GM12878 (cell line): ENCODE data around the gene ALDH6A1. TPM values are rescaled to one million over a fixed set of nuclear protein-coding genes. Genes with fewer than 3 reads are reported as not detected.

Experiments used
- CHD4 ChIP-seq: fragments of 200-600 bp; sonication (generic); IDR thresholded peaks from 2 replicates; pipeline ENCODE4 v1.6.1; 2016; ENCODE audit warnings: mild to moderate bottlenecking
- DPF2 ChIP-seq: fragments of 450-650 bp; IDR thresholded peaks from 2 replicates; pipeline ENCODE4 v1.6.1; 2017; ENCODE audit warnings: mild to moderate bottlenecking
- ETV6 ChIP-seq, 2 experiments: fragments of 450-650 bp in 1 of 2; IDR thresholded peaks in 1 of 2; conservative IDR thresholded peaks in 1 of 2; 2 replicates each; pipeline ENCODE4 v1.6.1; 2014; ENCODE audit warnings: antibody characterized with exemption in 1 of 2, borderline replicate concordance in 1 of 2, low read depth in 1 of 2, mild to moderate bottlenecking in 1 of 2, moderate library complexity in 1 of 2
- HDGF ChIP-seq: fragments of 450-650 bp; IDR thresholded peaks from 2 replicates; pipeline ENCODE4 v1.6.1; 2016; ENCODE audit warnings: antibody characterized with exemption
- KDM1A ChIP-seq: fragments of 200-600 bp; sonication (generic); IDR thresholded peaks from 2 replicates; pipeline ENCODE4 v1.6.1; 2016; ENCODE audit warnings: borderline replicate concordance
- KLF5 ChIP-seq: fragments of 450-650 bp; IDR thresholded peaks from 2 replicates; pipeline ENCODE4 v1.6.1; 2014; ENCODE audit warnings: mild to moderate bottlenecking; ENCODE audit not compliant: partially characterized antibody
- NR2C2 ChIP-seq: IDR thresholded peaks from 2 replicates; pipeline ENCODE4 v1.6.1; 2011; ENCODE audit warnings: borderline replicate concordance, low read depth; ENCODE audit not compliant: control insufficient read depth, insufficient read length
- NR2F1 ChIP-seq: fragments of 450-650 bp; conservative IDR thresholded peaks from 2 replicates; pipeline ENCODE4 v1.6.1; 2017; ENCODE audit warnings: mild to moderate bottlenecking
- PAX8 ChIP-seq: fragments of 450-650 bp; IDR thresholded peaks from 2 replicates; pipeline ENCODE4 v1.6.1; 2017; ENCODE audit warnings: mild to moderate bottlenecking, moderate library complexity
- POLR2A ChIP-seq: IDR thresholded peaks from 2 replicates; pipeline ENCODE4 v1.6.1; 2011; ENCODE audit warnings: low read depth, mild to moderate bottlenecking, low read length
- SIN3A ChIP-seq: IDR thresholded peaks from 2 replicates; pipeline ENCODE4 v1.6.1; 2012; ENCODE audit warnings: low read depth, low read length, improper control_type of control experiment
- SMC3 ChIP-seq: IDR thresholded peaks from 2 replicates; pipeline ENCODE4 v1.6.1; 2011; ENCODE audit warnings: low read length, improper control_type of control experiment, borderline replicate concordance
- SUPT20H ChIP-seq: IDR thresholded peaks from 2 replicates; pipeline ENCODE4 v1.6.1; 2011; ENCODE audit warnings: low read depth, mild to moderate bottlenecking, low read length, moderate library complexity, borderline replicate concordance; ENCODE audit not compliant: control insufficient read depth
- TBL1XR1 ChIP-seq: IDR thresholded peaks from 2 replicates; pipeline ENCODE4 v1.6.1; 2012; ENCODE audit warnings: low read depth, low read length, improper control_type of control experiment
- ZNF207 ChIP-seq: fragments of 450-650 bp; IDR thresholded peaks from 2 replicates; pipeline ENCODE4 v1.6.1; 2014; ENCODE audit warnings: antibody characterized with exemption, mild to moderate bottlenecking, borderline replicate concordance
- polyA plus RNA-seq, 11 experiments: library from polyadenylated mRNA; depleted of rRNA in 4 of 11; unstranded in 6 of 11; stranded (reverse) in 5 of 11; fragments of >200 nt; fragmentation: Nextera tagmentation in 4 of 11; fragmentation: Illumina TruSeq in 1 of 11; extraction: Ambion mirVana in 4 of 11; extraction: Trizol in 1 of 11; gene quantifications; 1 replicate in 1 of 11; 2 replicates in 10 of 11; pipeline versions ENCODE4 v1.2.1 to v1.2.3, GENCODE V29; 2011 to 2016; ENCODE audit warnings: inconsistent platforms in 2 of 11, missing spikeins in 2 of 11, low read depth in 1 of 11
- total RNA-seq, 4 experiments: library from RNA; depleted of rRNA in 3 of 4; stranded (reverse); fragments of >200 nt in 3 of 4; fragmentation: Illumina TruSeq in 1 of 4; extraction: Trizol in 1 of 4; gene quantifications; 2 replicates each; pipeline versions ENCODE4 v1.2.1 to v1.2.3, GENCODE V29; 2013 to 2021
- TF ChIP-seq, protein P1 (sequence below): fragments of 450-650 bp; IDR thresholded peaks from 2 replicates; pipeline ENCODE4 v1.6.1; 2017; ENCODE audit warnings: borderline replicate concordance
- TF ChIP-seq, protein P2 (sequence below): fragments of 450-650 bp; IDR thresholded peaks from 2 replicates; pipeline ENCODE4 v1.6.1; 2016; ENCODE audit warnings: mild to moderate bottlenecking, moderate library complexity, borderline replicate concordance
- TF ChIP-seq, protein P3 (sequence below): fragments of 450-650 bp; IDR thresholded peaks from 2 replicates; pipeline ENCODE4 v1.6.1; 2016; ENCODE audit warnings: mild to moderate bottlenecking
- TF ChIP-seq, protein P4 (sequence below): IDR thresholded peaks from 2 replicates; pipeline ENCODE4 v1.6.1; 2011; ENCODE audit warnings: low read depth, low read length, improper control_type of control experiment, borderline replicate concordance
- TF ChIP-seq, protein P5 (sequence below): fragments of 450-650 bp; IDR thresholded peaks from 2 replicates; pipeline ENCODE4 v1.6.1; 2017; ENCODE audit warnings: mild to moderate bottlenecking

The ALDH6A1 gene
- total and polyA plus RNA-seq, 10 of the 15 experiments (the other 5 are each of a cell fraction or from before 2014, with no cell fraction given), result 6.3 to 23.4 (median 9.8) TPM

DNA sequence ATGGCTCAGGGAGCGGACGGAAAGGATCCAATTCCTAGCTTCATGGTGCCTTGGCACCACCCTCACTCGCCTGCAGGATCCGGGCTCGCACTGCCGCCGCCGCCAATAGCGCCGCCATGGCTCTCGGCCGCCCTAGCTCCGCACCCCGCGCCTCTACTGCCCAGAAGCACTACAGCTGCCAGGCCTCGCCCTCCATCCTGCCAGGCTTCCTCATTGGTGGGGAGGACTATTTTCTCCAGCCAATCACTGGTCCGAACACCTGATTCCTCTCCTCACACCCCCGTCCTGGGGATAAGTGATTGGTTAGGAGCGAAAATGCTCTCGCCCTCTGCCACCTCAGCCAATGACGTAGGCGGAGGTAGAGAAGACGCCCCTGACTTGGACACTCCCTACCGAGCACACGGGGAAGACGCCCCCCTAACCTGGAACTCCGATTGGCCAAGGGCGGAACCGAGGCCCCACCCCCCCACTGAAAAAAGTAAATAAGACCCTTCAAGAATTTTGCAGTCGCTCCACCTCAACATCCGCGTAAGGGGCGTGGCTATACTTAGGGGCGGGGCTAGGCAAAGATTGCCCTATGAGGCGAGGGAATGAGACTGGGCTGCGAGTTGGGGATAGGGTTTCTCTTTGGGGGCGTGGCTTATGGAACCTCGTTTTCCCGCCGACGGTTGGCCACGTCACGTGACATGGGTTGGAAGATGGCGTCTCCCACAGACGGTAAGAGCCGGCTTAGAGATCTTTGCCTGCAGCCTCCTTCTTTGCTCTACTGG lies at the start of gene ALDH6A1, which contains the start of gene LIN52 (continued):
- TF ChIP-seq SMC3, result no peak
- TF ChIP-seq ZNF207, result no peak
- TF ChIP-seq NR2C2, result no peak
- no peak for TF ChIP-seq SUPT20H
- peak; percentile 76 for TF ChIP-seq SIN3A
- TF ChIP-seq KLF5, result peak; percentile 92
- TF ChIP-seq, protein P1, sequence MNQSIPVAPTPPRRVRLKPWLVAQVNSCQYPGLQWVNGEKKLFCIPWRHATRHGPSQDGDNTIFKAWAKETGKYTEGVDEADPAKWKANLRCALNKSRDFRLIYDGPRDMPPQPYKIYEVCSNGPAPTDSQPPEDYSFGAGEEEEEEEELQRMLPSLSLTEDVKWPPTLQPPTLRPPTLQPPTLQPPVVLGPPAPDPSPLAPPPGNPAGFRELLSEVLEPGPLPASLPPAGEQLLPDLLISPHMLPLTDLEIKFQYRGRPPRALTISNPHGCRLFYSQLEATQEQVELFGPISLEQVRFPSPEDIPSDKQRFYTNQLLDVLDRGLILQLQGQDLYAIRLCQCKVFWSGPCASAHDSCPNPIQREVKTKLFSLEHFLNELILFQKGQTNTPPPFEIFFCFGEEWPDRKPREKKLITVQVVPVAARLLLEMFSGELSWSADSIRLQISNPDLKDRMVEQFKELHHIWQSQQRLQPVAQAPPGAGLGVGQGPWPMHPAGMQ, result no peak
- TF ChIP-seq, protein P2, sequence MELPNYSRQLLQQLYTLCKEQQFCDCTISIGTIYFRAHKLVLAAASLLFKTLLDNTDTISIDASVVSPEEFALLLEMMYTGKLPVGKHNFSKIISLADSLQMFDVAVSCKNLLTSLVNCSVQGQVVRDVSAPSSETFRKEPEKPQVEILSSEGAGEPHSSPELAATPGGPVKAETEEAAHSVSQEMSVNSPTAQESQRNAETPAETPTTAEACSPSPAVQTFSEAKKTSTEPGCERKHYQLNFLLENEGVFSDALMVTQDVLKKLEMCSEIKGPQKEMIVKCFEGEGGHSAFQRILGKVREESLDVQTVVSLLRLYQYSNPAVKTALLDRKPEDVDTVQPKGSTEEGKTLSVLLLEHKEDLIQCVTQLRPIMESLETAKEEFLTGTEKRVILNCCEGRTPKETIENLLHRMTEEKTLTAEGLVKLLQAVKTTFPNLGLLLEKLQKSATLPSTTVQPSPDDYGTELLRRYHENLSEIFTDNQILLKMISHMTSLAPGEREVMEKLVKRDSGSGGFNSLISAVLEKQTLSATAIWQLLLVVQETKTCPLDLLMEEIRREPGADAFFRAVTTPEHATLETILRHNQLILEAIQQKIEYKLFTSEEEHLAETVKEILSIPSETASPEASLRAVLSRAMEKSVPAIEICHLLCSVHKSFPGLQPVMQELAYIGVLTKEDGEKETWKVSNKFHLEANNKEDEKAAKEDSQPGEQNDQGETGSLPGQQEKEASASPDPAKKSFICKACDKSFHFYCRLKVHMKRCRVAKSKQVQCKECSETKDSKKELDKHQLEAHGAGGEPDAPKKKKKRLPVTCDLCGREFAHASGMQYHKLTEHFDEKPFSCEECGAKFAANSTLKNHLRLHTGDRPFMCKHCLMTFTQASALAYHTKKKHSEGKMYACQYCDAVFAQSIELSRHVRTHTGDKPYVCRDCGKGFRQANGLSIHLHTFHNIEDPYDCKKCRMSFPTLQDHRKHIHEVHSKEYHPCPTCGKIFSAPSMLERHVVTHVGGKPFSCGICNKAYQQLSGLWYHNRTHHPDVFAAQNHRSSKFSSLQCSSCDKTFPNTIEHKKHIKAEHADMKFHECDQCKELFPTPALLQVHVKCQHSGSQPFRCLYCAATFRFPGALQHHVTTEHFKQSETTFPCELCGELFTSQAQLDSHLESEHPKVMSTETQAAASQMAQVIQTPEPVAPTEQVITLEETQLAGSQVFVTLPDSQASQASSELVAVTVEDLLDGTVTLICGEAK, result no peak
- no peak for TF ChIP-seq CHD4
- TF ChIP-seq DPF2, result no peak
- peak; percentile 92 for TF ChIP-seq POLR2A
- TF ChIP-seq, protein P3, sequence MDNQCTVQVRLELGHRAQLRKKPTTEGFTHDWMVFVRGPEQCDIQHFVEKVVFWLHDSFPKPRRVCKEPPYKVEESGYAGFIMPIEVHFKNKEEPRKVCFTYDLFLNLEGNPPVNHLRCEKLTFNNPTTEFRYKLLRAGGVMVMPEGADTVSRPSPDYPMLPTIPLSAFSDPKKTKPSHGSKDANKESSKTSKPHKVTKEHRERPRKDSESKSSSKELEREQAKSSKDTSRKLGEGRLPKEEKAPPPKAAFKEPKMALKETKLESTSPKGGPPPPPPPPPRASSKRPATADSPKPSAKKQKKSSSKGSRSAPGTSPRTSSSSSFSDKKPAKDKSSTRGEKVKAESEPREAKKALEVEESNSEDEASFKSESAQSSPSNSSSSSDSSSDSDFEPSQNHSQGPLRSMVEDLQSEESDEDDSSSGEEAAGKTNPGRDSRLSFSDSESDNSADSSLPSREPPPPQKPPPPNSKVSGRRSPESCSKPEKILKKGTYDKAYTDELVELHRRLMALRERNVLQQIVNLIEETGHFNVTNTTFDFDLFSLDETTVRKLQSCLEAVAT, result peak; percentile 61
- TF ChIP-seq HDGF, result peak; percentile 90; the same call in 1 of the 2 replicates
- no peak for TF ChIP-seq KDM1A
- no peak for TF ChIP-seq TBL1XR1
- TF ChIP-seq, protein P4, sequence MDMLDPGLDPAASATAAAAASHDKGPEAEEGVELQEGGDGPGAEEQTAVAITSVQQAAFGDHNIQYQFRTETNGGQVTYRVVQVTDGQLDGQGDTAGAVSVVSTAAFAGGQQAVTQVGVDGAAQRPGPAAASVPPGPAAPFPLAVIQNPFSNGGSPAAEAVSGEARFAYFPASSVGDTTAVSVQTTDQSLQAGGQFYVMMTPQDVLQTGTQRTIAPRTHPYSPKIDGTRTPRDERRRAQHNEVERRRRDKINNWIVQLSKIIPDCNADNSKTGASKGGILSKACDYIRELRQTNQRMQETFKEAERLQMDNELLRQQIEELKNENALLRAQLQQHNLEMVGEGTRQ, result peak; percentile 90
- TF ChIP-seq ETV6 (conservative IDR thresholded peaks at IDR 0.05 in 1 of 2, IDR thresholded peaks at IDR 0.05 in 1 of 2; ENCODE audit: borderline replicate concordance in 1 of 2, low read depth in 1 of 2), result no peak
- no peak for TF ChIP-seq NR2F1
- no peak for TF ChIP-seq PAX8
- TF ChIP-seq, protein P5, sequence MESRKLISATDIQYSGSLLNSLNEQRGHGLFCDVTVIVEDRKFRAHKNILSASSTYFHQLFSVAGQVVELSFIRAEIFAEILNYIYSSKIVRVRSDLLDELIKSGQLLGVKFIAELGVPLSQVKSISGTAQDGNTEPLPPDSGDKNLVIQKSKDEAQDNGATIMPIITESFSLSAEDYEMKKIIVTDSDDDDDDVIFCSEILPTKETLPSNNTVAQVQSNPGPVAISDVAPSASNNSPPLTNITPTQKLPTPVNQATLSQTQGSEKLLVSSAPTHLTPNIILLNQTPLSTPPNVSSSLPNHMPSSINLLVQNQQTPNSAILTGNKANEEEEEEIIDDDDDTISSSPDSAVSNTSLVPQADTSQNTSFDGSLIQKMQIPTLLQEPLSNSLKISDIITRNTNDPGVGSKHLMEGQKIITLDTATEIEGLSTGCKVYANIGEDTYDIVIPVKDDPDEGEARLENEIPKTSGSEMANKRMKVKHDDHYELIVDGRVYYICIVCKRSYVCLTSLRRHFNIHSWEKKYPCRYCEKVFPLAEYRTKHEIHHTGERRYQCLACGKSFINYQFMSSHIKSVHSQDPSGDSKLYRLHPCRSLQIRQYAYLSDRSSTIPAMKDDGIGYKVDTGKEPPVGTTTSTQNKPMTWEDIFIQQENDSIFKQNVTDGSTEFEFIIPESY, result no peak
